HG03103 (cell line): ENCODE results near the gene CDH16.
A peak's percentile ranks its signal among the peaks of the same experiment; 100 is the strongest.
"Not testable (repeated sequence)": the region's sequence is repeated elsewhere in the genome, so short reads cannot be mapped to it uniquely, and the experiment has no call there.

Experiments used
- ATAC-seq: cut with Tn5 transposase; IDR thresholded peaks from one replicate; pipeline ENCODE4 v1.9.1; 2021; ENCODE audit warnings: low read depth; ENCODE audit not compliant: unreplicated experiment

Gene CDH16

DNA sequence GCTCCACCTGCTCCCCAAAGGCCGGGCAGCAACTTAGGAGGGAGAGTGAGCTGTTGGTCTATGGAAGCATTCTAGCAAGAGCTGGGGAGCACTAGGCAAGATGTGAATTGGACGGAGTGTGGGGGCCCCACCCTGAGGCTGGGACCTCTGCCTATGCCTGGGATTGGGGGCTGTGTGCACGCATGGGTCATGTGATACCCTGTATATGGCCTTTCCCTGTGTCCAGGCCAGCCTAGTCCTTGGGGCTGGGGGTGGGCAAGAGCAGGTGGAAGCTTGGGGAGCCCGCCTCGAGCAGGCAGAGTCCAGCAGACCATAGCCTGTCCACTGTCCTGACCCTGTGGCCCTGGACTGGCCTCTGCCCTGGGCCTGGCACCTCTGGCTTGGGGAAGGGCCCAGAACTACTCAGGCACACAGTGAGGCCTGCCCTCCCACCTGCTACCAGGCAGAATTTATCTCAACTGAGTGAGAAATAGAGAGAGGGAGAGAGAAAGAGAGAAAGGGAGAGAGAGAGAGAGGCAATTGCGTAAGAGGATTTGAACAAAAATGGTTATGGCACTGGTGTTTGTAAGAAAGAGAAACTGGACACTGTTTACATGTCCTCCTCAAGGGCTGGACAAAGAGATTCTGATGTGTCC, 19.3 kb downstream of the CDH16 start:
- ATAC-seq = no peak

DNA sequence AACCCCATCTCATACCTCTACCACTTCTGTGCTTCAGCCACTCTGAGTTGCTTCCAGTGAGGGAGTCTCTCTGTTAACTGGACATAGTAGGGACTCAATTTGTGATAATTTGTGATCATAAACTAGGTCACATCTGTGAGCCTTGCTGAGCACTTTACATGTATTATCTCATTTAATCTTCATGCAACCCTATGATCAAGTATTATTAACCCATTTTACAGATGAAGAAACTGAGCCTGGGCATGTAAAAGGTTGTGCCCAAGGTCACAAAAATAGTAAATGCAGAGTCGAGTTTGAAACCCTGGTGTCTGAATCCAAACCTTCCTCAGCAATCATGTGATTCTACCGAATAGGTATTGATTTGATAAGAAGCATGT, 19.8 kb downstream of the CDH16 start:
- no peak for ATAC-seq

DNA sequence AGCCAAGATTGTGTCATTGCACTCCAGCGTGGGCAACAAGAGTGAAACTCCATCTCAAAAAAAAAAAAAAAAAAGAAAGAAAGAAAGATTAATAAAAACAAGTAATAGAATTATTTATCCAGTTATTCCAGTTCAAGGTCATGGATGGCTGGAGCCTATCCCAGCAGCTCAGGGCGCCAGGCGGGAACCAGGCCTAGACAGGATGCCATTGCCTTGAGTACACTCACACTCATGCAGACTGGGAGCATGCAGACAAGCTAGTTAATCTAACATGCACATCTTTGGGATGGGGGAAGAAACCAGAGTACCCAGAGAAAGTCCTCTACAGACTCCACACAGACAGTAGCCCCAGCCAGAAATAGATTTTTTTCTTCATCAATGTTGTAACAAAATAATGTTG, 20.5 kb downstream of the CDH16 start:
- ATAC-seq = no peak

DNA sequence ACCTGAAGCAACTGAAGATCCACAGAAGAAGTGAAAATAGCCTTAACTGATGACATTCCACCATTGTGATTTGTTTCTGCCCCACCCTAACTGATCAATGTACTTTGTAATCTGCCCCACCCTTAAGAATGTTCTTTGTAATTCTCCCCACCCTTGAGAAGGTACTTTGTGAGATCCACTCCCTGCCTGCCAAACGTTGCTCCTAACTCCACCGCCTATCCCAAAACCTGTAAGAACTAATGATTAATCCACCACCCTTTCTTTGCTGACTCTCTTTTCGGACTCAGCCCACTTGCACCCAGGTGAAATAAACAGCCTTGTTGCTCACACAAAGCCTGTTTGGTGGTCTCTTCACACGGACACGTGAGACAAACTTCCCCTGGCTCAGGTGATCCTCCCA, 22.0 kb downstream of the CDH16 start:
- ATAC-seq = not testable (repeated sequence)

DNA sequence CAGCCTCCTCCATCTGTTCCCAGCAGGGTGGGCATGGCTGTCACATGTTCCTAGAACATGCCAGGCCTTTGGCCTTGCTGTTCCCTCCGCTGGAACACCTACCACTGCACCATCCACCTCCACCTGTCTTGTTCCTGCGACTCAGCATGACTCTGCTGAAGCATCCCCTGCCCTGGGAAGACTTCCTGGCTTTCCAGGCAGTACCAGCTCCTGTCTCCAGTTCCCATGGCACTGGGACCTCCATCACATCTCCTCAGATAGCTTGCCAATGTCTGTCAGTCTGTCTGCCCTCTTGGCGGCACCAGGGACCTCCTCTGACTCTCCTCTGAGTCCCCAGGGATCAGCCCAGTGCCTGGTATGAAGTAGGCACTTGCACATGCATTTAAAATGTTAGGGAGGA, 22.7 kb downstream of the CDH16 start:
- no peak for ATAC-seq

DNA sequence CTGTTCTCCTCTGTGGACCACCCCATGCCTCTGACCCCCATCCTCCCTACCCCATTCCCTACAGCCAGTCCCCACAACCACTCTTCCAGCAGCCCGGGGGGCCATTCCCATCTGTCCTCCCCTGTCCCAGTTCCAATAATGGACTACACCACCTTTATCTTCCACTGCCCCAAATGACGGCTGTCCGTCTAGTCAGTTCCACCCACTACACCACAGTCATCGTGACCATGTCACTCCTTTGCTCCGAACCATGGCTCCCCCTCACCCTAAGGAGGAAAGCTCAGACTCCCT, 23.1 kb downstream of the CDH16 start:
- ATAC-seq = no peak

DNA sequence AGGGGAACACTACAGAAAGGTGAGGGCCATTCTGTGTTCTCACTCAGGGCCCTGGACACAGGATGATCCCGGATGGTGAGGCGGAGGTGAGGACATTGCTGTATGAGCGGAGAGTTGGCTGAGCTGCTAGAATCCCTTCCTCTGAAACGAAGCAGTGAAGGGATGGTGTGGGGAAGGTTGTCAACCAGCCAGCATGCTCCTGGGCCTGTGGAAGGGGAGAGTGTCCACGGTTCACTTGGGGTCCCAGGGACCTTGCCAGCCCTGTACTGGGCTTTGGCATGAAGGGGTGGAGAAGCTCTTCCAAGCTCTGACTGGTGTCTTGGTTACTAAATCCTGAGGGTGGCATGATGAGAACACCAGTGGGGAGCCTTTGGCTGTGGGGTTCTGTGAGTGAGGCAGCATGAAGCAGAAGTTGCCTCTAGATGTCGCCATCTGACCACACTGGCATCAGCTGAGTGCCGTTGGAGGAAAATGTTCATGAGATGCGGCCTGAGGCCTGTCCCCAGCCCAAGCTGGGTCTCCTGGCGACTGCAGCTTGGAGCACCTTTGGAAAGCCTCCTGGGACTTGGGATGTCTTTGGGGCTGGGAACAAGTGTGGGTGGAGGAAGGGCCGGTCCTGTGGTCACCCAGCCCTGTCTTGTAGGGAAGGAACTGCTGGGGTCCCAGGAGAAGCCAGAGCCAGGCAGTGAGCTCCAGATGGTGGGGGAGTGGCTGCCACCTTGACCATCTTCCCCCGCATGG, 23.6 kb downstream of the CDH16 start:
- ATAC-seq = no peak

DNA sequence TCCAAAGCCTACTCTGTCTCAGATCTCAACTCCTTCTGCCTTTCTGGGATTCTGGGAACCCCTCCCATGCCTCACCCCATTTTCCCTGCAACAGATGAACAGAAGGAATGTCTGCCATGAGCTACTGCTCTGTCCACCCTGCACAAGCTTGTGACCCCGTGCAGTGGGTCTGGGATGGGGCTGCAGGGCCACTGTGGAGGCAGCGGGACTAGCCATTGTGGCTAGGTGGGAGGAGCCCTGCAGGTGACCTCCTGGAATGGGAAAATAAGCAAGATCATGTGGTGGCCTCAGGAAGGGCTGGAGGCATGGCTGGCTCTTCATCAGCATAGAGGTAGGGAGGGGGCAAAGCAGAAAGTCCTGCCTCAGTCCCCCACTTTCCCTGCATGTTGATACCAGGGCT, 24.6 kb downstream of the CDH16 start:
- ATAC-seq = no peak

DNA sequence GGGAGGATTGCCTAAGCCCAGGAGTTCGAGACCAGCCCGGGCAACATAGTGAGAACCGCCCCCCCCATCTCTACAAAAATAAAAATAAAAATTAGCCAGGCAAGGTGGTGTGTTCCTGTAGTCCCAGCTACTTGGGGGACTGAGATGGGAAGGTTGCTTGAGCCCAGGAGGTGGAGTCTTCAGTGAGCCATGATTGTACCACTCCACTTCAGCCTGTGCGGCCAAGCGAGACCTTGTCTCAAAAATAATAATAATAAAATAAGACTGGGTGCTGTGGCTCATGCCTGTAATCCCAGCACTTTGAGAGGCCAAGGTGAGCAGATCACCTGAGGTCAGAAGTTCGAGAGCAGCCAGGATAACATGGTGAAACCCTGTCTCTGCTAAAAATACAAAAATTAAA, 26.9 kb downstream of the CDH16 start:
- ATAC-seq = no peak

DNA sequence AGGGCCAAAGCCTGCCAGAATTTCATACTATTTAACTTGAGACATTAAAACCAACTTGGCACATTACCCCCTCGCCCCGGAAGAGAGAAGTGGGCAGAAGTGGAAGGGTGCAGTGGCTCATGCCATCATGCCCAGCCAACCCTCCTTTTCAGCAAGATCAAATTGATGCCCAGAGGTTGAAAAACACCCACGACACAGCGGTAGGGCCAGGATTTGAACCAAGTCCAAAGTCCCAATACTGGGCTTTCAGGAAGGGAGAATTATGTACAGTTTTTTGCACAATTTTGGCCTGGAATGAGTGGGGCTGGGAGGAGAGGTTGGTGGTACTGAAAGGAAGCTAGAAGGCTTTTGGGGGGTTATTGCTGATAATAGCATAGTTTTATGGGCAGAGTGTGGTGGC, 27.3 kb downstream of the CDH16 start:
- no peak for ATAC-seq

DNA sequence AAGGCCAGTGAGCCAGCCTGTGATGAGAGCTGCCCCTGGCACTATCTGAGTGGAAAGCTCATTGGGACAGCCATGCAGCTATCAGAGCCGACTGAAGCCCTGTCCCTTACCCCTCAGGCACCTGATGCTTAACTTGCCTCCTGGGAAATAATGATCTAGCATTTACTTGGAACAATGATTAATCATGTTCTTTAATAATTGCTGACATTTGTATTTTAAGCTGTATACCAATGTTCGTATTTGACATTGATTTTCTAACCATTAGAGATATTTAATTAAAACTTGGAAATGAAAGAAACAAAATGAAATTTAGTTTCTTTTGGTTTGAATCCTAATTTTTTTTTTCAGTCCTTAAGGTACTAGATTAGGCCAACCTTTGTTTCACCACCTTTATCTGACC, 27.9 kb downstream of the CDH16 start:
- ATAC-seq = no peak

DNA sequence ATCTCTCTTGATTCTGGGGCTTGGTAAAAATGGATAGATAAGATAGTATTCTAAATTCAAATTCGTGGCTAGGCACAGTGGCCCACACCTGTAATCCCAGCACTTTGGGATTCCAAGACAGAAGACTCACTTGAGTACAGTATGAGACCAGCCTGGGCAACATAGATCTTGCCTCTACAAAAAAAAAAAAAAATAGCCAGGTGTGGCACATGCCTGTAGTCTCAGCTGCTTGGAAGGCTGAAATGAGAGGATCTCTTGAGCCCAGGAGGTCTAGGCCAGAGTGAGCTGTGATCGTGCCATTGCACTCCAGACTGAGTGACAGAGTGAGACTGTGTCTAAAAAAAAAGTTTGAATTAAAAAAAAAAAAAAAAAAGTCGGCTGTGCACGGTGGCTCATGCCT, 29.1 kb downstream of the CDH16 start:
- ATAC-seq = no peak

DNA sequence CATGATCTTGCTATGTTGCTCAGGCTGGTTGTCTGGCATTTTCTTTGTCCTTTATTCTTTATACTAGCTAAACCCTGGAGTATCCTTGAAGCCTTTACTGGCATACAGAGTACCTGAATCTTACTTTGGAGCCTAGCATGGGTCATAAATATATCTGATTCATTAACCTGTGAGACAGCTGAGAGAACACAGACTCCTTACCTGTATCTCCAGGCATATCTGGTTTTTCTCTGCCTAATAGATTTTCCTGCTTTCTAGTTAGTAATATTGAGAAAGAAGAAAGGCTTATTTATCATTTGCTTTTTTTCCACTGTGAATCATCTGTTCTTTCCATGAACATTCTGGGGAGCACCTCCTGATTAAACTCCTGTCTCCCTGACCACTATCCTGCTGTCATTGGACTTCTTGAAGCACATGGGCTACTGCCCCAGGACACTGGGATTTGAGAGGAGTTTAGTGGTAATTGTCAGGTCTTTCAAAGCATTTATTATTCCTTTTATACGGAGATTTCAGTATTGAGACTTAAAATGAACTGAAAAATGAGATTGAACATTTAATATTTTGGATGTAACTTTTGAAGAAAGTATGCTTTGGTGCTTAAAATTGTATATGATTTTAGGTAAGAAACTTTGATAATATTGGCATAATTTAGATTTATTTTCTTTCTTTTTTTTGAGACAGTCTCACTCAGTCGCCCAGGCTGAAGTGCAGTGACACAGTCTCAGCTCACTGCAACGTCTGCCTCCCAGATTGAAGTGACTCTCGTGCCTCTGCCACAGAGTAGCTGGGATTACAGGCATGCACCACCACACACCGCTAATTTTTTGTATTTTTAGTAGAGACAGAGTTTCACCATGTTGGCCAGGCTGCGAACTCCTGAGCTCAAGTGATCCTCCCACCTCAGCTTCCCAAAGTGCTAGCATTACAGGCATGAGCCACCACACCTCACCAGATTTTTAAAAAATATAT, 29.8 kb downstream of the CDH16 start:
- ATAC-seq = no peak

DNA sequence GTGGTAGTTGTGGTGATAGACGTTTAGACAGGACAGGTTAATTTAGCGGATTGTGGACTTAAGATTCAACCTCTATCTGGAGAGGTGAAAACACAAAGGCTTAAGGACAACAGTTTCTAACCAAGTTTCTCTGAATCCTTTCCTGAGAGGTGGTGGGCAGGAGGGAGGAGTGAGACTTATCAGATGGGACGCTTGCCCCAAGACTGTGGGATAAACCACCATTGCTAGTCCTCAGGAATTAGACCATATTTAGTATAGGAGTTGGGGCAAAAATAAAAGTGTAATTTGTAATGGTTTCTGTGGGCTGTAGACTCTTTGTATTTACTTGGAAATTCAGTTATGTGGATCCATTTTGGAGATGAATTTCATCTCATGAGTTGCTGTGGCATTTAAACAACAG, 31.8 kb downstream of the CDH16 start:
- ATAC-seq = no peak

DNA sequence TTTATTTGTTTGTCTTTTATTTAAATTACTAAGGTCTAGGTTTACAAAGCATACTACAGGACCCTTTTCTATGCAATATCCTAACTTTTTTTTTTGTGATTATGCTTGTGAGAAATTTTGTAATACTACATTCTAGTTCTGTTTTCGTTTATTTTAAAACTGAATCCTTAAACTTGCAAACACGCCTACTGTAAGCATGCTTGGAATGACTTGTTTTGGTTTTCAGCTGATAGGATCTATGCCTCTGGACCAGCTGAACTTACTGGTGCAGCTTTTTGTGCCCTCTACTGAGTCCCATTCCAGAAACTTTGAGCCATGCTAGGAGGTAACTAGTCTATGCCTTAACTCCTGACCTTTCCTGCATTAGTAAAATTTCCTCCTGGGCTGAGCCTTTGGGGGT, 32.4 kb downstream of the CDH16 start:
- ATAC-seq = no peak

DNA sequence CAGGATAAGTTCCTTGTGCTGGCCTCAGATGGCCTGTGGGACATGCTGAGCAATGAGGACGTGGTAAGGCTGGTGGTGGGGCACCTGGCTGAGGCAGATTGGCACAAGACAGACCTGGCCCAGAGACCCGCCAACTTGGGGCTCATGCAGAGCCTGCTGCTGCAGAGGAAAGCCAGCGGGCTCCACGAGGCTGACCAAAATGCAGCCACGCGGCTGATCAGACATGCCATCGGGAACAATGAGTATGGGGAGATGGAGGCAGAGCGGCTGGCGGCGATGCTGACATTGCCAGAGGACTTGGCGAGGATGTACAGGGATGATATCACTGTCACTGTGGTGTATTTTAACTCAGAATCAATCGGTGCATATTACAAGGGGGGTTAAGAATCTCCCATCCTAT, 33.2 kb downstream of the CDH16 start:
- no peak for ATAC-seq

DNA sequence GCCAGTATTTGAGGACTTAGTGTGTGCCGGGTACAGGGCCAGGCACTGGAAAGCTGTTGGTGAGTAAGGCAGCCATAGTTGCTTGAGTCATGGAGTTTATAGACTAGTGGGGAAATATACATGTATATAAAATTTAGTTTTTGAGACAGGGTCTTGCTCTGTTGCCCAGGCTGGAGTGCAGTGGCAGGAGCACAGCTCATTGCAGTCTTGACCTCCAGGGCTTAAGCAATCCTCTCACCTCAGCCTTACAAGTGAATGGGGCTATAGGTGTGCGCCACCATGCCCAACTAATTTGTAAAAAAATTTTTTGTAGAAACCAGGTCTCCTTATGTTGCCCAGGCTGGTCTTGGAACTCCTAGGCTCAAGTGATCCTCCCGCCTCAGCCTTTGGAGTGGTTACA, 36.0 kb downstream of the CDH16 start:
- no peak for ATAC-seq

DNA sequence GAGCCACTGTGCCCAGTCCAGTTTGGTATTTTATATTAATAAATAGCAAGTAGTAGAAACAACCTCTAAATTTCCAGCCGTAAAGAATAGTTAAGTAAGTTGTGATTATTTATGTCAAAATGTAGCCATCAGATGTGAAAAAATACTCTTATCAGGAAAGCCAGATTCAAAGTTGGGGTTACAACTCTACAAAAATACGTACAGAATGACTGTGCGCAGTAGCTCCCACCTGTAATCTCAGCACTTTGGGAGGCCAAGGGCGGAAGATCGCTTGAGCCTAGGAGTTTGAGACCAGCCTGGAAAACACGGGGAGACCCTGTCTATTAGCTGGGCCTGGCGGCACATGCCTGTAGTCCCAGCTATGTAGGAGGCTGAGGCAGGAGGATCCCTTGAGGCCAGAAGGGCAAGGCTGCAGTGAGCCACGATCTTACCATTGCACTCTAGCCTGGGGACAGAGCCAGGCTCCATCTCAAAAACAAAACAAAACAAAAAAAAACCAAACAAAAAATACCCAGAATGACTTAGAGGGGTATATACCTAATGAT, 36.6 kb downstream of the CDH16 start:
- no peak for ATAC-seq

DNA sequence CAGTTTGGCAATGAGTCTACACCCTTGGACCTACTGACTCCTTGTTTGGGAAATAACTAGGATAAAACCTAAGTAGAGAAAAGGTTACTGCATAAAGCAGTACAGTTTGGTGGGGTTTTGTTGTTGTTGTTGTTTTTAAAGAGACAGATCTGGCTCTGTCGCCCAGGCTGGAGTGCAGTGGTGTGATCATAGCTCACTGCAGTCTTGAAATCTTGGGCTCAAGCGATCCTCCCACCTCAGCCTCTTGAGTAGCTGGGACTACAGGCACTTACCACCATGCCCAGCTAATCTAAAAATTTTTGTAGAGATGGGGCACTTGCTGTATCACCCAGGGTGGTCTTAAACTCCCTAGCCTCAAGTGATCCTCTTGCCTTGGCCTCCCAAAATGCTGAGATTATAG, 37.1 kb downstream of the CDH16 start:
- ATAC-seq = no peak

DNA sequence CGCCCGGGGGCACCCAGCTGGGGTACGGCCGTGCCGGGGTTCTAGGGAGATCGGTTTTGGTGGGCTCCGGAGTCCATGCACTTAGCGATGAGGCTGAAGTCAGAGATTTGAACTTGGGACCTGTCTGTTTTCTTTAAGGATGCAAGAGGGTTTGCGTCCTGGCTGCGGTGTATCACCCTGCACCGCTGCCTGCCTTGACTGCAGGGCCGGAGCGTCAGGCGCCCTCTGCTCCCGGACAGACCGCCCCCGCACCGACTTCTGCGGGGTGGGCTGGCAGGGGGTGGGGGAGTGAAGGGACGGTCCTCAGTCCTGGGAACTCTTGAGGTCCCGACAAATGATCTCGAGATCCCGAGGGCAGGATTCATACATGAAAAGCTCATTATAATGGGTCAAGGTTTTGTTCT, 37.7 kb downstream of the CDH16 start:
- no peak for ATAC-seq

DNA sequence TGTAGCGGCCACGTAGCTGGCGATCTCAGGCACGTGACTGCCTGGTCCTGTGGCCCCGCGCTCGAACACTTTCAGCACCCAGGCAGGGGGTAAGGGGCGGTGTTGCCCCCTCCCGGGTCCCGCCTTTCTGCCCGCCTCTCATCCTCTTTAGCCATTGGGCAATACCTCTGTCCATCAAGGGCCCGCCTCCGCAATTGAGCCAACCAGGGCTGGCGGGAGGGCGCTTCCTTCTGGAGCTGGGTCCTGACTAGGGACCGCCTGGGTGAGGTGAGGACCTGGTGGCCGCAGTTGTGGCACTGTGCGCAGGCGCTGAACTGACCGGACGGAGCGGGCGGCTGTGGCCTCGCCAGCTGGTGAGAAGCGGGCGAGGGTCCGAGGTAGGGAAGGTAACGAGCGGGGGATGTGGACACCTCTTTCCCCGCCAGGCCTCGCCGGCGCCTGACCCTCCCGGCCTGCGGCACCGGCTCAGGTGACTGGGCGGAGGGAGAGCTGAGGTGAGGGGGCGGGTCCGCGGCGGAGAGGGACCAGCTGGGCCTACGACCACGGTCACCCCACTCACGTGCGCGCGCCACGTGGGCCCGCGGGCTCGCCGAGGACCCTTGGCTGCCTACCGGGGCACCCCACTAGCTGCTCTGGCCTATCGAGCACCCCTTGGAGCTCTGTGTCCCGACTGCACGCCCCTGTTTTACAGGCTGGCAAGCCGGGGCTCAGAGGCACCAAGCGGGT, 38.2 kb downstream of the CDH16 start, which contains the start of gene PDP2:
TSS of gene PDP2 (plus strand) at position 228 of the 726 bp plus-strand sequence. CDS start 3,770 bp downstream, outside the sequence.
- peak; percentile 94 for ATAC-seq
